GM18526 (cell line): Measurements from ENCODE around the gene BAIAP2L2.

Experiments
- POLR2A ChIP-seq: IDR thresholded peaks from 3 replicates; pipeline ENCODE4 v1.6.1; 2011; ENCODE audit not compliant: insufficient read length; ENCODE audit errors: extremely low read depth

BAIAP2L2 gene

DNA sequence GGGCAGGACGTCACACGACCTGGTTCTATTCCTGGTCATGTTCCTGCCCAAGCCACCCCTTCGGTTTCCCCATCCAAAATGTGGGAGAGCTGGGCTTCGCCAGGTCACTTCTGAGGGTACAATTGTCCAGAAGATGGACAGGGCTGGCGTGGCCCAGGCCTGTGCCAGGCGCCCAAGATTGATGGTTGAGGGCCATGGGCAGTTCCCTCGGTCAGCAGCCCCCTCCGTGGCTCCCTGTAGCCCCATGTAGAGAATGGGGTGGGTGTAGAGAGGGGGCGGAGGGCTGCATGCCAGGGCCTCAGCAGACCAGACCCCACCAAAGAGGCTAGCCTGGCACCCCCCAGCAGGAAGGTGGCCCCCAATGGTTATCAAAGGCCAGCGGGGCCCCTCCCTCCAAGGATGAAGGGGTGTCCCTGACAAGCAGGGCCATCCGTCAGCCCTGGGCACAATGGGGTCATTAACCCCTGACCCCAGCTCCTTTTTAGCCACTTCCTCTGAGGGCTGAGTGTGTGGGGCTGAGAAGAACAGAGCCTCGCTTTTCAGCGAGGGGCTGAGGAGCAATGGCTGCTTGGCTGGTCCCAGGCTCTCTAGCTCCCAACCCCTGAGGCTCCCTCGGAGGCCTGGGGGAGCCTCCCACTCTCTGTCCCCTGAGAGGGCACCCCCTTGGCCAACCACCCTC is 64.3 kb downstream of the BAIAP2L2 start:
- TF ChIP-seq POLR2A = no peak

- TF ChIP-seq POLR2A = no peak
These were observed 67.1 kb downstream of the BAIAP2L2 start for GRCh38 chr22:38043151-38044039.

DNA sequence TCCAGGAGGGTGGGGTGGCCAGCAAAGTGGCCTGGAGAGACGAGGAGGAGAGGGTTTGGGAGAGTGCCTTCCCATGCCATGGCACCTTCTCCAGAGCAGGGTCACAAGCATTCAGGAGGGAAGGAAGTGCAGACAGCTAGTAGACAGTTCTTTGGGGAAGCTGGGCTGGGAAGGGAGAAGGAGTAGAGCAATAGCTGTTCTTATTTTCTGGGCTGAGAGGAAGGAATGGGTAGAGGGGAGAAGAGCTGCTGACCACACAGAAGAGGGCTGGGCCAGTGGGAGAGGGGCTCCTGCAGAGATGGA is 68.0 kb downstream of the BAIAP2L2 start:
- TF ChIP-seq POLR2A = no peak

- no peak for TF ChIP-seq POLR2A
These were observed 68.6 kb downstream of the BAIAP2L2 start for GRCh38 chr22:38041760-38042487.

- TF ChIP-seq POLR2A = no peak
These were observed 69.3 kb downstream of the BAIAP2L2 start for GRCh38 chr22:38040953-38041759.

DNA sequence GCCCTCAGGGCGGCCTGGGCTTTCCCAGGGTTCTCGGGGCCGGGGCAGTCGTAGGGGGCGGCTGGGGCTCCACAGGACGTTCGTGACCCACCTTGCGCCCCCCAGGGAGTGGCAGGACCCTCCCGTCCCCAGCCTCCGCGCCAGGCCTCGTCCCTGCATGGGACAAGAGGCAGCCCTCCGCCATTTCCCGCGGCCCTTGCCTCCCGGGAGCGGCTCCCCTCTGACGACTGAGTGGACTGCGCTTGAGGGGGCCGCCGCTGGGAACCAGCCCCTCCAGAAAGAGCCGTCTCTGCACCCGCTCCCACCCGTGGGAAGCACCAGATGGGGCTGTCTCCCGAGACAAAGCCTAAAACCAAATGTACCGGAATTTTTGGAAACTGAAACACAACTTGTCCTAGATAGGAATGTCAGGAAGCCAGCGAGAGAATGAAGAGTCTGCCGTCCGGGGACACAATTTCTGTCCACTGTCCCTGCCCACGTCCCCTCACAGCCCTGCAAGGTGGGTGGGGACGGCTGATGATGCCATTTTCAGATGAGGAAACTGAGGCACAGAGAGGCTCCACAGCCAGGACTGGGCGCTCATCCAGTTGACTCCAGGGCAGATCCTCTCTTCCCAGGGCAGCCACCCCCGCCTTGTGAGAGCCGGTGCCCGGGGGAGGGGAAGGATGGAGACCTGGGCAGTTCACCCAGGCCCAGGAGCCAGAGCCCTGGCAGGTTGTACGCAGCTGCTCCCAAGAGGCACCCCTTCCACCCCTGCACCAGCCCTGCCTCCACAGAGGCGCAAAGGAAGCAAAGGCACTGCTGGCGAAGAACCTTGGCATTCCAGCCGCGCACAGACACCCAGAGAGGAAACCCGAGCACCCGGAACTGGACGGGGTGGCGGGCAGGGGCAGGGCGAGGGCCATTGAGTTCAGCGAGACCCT is 71.3 kb downstream of the BAIAP2L2 start:
- no peak for TF ChIP-seq POLR2A

DNA sequence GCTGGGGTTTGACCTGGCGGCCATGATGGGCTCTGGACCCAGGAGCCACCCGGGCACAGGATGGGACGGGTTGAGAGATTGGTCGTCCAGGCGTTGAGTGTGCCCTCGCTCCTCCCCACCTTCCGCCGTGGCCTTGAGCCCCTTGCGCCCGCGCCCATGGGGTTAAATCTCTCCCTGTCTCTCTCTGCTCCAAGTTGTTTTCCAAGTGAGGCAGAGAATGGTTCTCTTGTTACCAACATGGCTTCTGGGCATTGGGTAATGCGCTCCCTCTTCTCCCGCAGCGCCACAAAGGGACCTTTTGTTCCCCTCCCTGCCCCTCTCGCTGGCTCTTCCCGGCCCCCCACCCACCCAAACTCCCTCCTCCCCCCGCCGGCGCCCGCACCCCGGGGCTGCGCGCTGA is 72.1 kb downstream of the BAIAP2L2 start:
- TF ChIP-seq POLR2A = no peak

- no peak for TF ChIP-seq POLR2A
These were observed 74.0 kb downstream of the BAIAP2L2 start for GRCh38 chr22:38036392-38037062.

DNA sequence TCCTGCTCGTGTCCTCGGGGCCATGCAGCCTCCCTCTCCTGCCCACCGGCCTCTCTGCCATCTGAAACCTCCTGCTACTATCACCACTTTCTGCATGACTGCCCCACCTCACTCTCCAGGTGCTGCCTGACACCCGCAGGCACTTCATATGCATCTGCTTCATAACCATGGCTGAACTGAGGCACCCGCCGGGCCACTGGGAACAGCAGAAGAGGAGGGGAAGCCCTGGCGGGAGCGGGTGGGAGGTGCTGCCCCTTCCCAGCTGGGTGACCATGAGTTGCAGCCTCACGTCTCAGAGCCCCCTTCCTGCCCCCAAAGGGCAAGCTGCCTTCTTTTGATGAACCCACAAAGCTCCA is 75.0 kb downstream of the BAIAP2L2 start:
- no peak for TF ChIP-seq POLR2A
